Islet of Langerhans (tissue), 1 donor: ENCODE data around the gene PLD1.
"Not testable (repeated sequence)": the region's sequence is repeated elsewhere in the genome, so short reads cannot be mapped to it uniquely, and the experiment has no call there.

Experiments
- FAIRE-seq: peaks from one replicate; lab custom pipeline; 2011; peaks lifted over from hg19 to GRCh38; lab: Jason Lieb, UNC

The PLD1 gene

DNA sequence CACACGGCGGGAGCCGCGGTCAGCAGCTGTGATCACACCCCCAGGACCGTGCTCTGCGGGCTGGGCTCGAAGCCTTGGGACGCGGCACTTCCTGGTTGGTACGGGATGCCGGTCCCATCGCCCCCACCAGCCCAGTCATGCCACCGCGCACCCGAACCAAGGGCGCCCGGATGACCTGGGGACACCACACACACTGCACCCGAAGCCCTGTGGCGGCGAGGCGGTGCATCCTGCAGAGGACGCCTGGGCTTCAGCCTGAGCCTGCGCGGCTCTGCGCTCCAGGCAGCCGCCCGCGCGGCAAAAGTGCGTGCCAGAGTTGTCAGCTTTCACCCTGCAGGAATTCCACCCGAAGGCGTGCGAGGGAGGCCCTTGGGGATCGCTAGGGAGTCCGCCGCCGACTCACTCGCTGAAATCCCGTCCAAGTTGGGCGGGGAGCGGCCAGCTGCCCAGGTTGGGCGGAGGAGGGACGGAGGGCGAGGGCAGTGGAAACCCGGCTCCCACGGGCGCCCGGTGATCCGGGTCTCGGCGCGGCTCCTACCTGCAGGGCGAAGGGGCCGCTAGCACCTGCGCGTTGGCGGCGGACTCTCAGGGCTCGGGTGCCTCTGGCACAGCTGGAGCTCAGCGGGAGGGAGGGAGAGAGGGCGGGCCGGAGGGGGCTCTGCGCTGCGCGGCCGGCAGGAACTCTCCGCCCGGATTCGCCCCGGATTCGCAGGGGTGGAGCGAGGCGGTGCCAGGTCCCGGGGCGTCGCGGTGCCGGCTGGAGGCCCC, at the start of gene PLD1:
Gene PLD1, minus strand, starts transcription at position 623 of the 768 bp plus-strand sequence. CDS start 72,432 bp downstream, outside the sequence.
- FAIRE-seq: no peak

DNA sequence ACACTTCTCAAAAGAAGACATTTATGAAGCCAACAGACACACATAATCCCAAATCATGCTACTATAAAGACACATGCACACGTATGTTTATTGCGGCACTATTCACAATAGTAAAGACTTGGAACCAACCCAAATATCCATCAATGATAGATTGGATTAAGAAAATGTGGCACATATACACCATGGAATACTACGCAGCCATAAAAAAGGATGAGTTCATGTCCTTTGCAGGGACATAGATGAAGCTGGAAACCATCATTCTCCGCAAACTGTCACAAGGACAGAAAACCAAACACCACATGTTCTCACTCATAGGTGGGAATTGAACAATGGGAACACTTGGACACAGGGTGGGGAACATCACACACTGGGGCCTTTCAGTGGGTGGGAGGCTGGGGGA, 48.5 kb upstream of the PLD1 start:
- not testable (repeated sequence) for FAIRE-seq

GRCh38 chr3:171854649-171855305, 44.5 kb upstream of the PLD1 start:
- peak; percentile 61 for FAIRE-seq

GRCh38 chr3:171851660-171852058, 41.4 kb upstream of the PLD1 start:
- peak; percentile 51 for FAIRE-seq

DNA sequence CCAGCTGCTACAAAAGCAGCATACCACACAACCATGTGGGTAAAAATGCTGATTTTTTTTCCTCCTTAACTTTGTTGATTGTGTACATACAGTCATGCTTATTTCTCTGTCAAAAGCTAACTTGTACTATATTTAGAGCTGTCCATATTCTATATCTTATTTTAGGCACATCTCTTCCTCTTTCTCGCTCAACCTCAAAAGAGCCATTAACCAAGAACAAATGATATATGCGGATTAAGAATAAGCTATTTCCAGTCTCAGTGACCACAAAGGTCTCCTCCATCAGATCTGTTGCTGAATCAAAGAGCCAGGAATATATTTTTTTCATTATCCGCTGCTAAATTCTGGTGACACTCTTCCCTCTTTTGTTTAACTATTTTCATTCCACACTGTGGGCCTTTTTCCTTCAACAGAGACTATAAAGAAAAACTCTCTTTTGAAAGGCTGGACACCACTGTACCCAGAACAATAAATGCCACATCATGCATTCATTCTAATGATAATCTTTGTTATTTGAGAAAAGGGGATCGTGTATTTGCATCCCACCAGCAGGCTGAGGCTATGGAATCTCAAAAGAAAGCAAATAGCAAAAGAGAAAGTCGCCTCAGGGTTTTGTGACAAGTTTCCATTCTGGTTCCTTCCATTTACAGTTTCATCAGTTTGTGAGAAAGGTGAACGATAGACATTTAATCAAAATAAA, 40.8 kb upstream of the PLD1 start:
- FAIRE-seq: no peak

DNA sequence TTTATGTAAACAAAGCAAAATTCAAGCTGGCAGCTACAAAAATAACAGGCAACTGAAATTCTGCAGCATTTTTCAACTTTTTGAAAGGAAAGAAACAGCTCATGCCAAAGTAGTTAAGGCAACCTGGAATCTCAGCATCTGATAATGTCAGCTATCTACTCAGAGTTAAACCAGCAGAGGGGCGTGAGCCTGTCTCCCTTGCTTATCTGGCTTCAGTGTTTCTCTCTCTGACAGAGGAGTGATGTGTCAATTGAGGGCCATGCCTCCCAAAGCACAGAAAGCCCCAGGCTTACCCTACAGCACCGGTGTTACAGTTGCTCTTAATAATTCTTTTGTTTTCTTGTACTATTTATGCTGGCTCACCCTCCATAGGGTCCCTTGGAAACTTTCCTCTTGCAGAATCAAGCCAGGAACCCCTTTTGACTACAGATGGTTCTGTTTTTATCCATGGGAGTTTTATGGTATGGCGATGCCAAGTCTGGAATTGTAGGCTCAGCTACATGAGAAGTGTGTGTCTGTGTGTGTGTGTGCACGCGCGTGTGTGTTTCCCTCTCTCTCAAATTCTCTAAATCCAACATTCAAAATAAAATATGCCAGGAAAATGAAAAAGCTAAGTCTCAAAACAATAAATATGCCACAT, 40.2 kb upstream of the PLD1 start:
- no peak for FAIRE-seq

DNA sequence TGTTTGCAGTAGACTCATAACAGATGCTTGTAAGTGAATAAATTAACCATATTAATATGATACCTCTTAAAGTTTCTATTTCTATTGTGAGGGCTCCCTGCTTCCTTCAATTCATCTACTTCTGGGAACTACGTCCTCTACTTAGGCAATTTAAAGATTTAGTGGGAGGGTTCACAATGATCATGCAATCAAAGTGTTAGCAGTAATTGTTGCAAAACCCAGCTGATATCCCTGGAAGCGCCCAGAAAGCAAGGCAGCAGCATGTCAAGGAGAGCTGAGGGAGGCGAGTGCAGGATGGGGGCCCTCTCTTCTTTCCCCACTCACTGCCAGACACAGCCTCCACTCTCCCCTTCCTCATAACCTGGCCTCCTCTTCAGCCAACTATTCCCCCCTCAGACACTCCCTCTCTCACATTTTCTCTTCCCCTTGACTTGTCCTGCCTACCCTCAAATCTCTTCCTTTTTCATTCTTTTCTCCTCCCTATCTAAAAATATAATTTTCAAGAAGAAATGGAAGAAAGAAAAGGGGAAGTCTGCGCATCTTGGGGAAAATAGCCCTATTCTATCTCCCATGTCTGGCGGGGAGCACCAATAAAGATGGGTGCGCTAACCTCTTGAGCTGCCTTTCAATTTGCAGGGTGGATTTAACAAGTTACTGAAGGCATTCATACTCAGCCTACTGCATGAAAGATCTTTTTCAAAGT, 39.5 kb upstream of the PLD1 start:
- FAIRE-seq: no peak

GRCh38 chr3:171847595-171848259, 37.4 kb upstream of the PLD1 start:
- no peak for FAIRE-seq

- no peak for FAIRE-seq
Measured at GRCh38 chr3:171847133-171847532, 36.9 kb upstream of the PLD1 start.

- FAIRE-seq: no peak
Measured at GRCh38 chr3:171846597-171846996, 36.3 kb upstream of the PLD1 start.

GRCh38 chr3:171845481-171846284, 35.4 kb upstream of the PLD1 start:
- FAIRE-seq: no peak

GRCh38 chr3:171844873-171845272, 34.6 kb upstream of the PLD1 start:
- no peak for FAIRE-seq

- FAIRE-seq: peak; percentile 41
Measured at GRCh38 chr3:171842864-171843518, 32.7 kb upstream of the PLD1 start, which contains the start of gene TMEM212. Gene TMEM212, plus strand, starts transcription at chr3:171843349. Its CDS starts 35 bp downstream, at chr3:171843384.

GRCh38 chr3:171841620-171842000, 31.3 kb upstream of the PLD1 start:
- no peak for FAIRE-seq

- no peak for FAIRE-seq
Measured at GRCh38 chr3:171840811-171841619, 30.7 kb upstream of the PLD1 start.

- FAIRE-seq: no peak
Measured at GRCh38 chr3:171840445-171840810, 30.1 kb upstream of the PLD1 start.

GRCh38 chr3:171839270-171839669, 29.0 kb upstream of the PLD1 start:
- no peak for FAIRE-seq

DNA sequence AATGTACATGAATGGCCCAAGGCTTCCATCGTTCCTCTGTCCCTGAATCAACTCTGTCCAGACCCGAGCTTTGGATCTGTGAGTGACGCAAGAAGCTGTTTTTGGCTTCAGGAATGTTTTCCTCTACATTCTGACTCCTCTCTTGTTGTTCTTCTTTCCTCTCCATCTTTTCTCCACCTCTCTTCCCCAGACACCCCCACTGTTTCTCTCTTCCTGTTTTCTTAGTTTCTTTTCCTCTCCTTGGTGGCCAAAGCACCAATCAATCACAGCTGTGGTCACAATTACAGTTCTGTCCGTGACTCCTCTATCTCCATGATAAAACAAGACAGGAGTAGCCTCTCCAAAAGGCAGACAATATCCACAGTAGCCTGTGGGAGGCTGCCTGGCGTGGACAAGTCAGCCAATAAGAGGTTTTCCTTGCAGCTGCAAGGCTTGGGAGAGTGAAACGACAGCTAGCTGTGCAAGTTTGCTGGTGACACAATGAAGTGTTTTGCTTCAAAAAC, 28.0 kb upstream of the PLD1 start:
- FAIRE-seq: no peak

GRCh38 chr3:171837698-171838097, 27.4 kb upstream of the PLD1 start:
- FAIRE-seq: no peak
